Heart left ventricle (tissue), 13 donors: Measurements from ENCODE around the gene ZBTB7C.

Experiments
- CTCF ChIP-seq, 12 donors: fragments of 200-600 bp; sonication (generic) in 4 of 12; IDR thresholded peaks; one replicate each; pipeline versions ENCODE4 v1.5.0 to v1.8.0; 2018 to 2022; ENCODE audit warnings: antibody characterized with exemption in 12 of 12, mild to moderate bottlenecking in 5 of 12
- POLR2A ChIP-seq, 2 donors: fragments of 450-650 bp; IDR thresholded peaks; one replicate each; pipeline ENCODE4 v1.6.1; 2017; ENCODE audit warnings: antibody characterized with exemption in 2 of 2, mild to moderate bottlenecking in 2 of 2, moderate library complexity in 2 of 2
- donor health status: ischemic (EF 13 %, LVEDD 7.1; RV severe dilation, severe dysfunction).
- donor health status: DM: no; HTN: yes; CAD: no.
- donor health status: DM: no; HTN: no; CAD: no.
- donor health status: ischemic (EF 25% LVEDD 6.9; RV normal size, moderate dysfunction).
- donor health status: ischemic (EF 25% LVEDD 5.7; RV mildly dilated, moderate dysfunction).
- donor health status: ischemic (EF 35%, LVEDD 5.7; RV mildly dilated, moderate dysfunction).
- donor health status: nonischemic (EF 11% LVEDD 7.7; RV severe dilation, severe dysfunction).
- donor health status: DM: yes; HTN: yes; CAD: no.
- donor health status: PGD.
- donor health status: ischemic (EF 29% LVEDD 5.4; RV normal size, mild dysfunction).
- donor health status: nonischemic (EF 23%, LVEDD 6.1; RV moderate dilation, normal function).

GRCh38 chr18:48121752-48122151 is 287.4 kb downstream of the ZBTB7C start:
- TF ChIP-seq CTCF (IDR thresholded peaks at IDR 0.05) (no peak), POLR2A (IDR thresholded peaks at IDR 0.05) (no peak)
